ENCODE measurements around the gene MSI2.

Gene MSI2

DNA sequence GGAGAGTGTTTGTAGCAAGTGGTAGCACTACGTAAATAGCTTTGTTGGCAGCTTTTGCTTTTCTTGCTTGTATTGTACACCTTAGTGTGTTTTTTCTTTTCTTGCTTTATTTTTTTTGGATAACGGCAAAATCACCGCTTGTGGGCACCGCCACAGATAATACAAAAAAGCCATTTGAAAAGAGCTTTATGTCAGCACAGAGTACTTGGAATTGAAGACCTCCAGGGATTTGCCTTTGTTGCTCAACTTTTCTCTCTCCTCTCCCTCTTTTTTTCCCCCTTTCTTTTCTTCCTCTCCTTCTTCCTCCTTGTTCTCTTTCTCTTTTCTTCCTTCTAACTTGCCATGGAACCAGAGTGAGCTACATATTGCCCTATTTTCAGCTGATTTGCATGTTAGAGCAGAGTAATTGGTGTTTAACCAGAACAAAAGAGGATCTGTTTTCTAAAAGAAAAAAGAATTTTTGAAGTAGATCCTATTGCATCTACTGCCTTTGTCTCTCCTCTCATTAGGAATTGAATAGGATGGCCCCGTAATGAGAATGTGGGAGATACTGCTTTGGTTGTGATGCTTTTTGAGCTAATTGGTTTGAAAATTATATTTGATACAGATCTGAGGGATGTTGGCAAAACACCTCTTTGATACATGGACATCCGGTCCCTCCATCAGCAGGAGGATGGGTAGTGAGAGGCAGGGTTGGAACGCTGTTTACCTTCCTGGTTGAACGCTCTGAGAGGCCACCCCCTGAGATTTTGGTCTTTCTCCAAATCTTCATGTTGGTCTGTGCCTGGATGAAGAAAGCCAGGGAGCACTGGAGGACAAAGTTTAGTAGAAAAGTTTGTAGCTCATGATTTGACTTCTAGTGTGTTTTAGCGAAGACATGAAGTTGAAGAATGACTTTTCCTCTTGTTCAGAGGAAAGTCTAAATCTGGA, 85.6 kb downstream of the MSI2 start:
- DNase-seq (ENCODE audit: low read depth, low spot score), result no peak
- Histone ChIP-seq H3K27ac (ENCODE audit: low read length) (no peak overlapping the region), H3K4me1 (ENCODE audit: control insufficient read depth, insufficient read depth, low read length) (peaks cover 8% of the 10 kb centered on the region), H3K27me3 (ENCODE audit: control insufficient read depth, insufficient read depth, low read length) (no peaks in the 10 kb centered on the region), H3K4me3 (ENCODE audit: low read length) (no peak overlapping the region), H3K9me3 (ENCODE audit: control insufficient read depth, insufficient read depth, low read length) (no peaks in the 10 kb centered on the region), H3K36me3 (ENCODE audit: control insufficient read depth, insufficient read depth, low read length) (no peaks in the 10 kb centered on the region)
- WGBS (ENCODE audit: insufficient coverage, insufficient read length), result no CpG with 5 or more reads among the region's 9 CpGs

DNA sequence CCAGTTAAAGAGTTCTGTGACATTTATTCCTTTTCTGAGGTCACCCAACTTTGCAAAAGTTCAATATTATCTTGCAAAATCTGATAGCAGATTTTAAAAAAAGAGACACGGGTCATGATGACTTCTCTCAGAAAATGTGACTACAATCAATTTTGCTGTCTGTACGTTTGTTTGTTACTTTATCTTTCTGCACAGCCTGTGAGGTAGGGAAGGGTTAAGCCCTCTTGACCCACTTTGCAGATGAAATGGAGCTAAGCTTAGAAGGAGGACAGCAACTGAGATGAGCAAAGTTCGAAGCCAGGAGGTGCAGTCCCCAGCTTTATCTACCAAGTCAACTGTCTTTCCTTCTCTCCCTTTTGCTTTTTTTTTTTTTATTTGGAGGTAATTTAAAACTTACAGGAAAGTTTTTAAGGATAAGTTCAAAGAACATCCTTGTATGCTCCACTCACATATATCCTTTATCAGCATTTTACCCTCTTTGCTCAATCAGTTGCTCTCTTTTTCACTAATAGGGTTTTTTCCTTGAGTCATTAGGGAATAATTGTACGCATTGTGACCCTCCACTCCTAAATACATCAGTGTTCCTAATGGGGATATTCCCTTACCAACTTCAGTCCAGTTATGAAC, 86.8 kb downstream of the MSI2 start:
- DNase-seq (ENCODE audit: low read depth, low spot score), result no peak
- H3K36me3 ChIP-seq (ENCODE audit: control insufficient read depth, insufficient read depth, low read length), result no peaks in the 10 kb centered on the region
- H3K9me3 ChIP-seq (ENCODE audit: control insufficient read depth, insufficient read depth, low read length), result no peaks in the 10 kb centered on the region
- H3K4me3 ChIP-seq (ENCODE audit: low read length), result no peak overlapping the region
- H3K27me3 ChIP-seq (ENCODE audit: control insufficient read depth, insufficient read depth, low read length), result no peaks in the 10 kb centered on the region
- peaks cover 8% of the 10 kb centered on the region for H3K4me1 ChIP-seq (ENCODE audit: control insufficient read depth, insufficient read depth, low read length)
- WGBS (ENCODE audit: insufficient coverage, insufficient read length), result no CpG with 5 or more reads among the region's 4 CpGs
- H3K27ac ChIP-seq (ENCODE audit: low read length), result no peak overlapping the region

DNA sequence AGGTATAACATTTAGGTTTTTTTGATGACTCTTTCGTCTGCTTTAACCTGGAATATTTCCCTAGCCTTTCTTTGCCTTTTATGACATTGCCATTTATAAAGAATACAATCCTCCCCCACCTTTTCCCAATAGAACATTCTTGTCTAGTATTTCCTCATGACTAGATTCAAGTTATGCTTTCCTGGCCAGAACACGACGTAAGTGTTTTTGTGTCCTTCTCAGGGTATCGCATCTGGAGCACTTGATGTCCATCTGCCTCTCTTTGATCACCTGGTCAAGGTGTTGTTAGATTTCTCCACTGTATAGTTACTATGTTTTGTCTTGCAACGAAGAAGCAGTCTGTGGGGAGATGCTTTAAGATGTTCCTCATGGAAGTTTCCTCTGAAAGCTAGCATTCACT, 87.4 kb downstream of the MSI2 start:
- whole genome bisulfite sequencing (ENCODE audit: insufficient coverage, insufficient read length), result no CpG with 5 or more reads among the region's 5 CpGs
- Histone ChIP-seq H3K4me1 (ENCODE audit: control insufficient read depth, insufficient read depth, low read length) (peaks cover 7% of the 10 kb centered on the region), H3K27me3 (ENCODE audit: control insufficient read depth, insufficient read depth, low read length) (no peaks in the 10 kb centered on the region), H3K36me3 (ENCODE audit: control insufficient read depth, insufficient read depth, low read length) (no peaks in the 10 kb centered on the region), H3K27ac (ENCODE audit: low read length) (no peak overlapping the region), H3K4me3 (ENCODE audit: low read length) (no peak overlapping the region), H3K9me3 (ENCODE audit: control insufficient read depth, insufficient read depth, low read length) (no peaks in the 10 kb centered on the region)
- DNase-seq (ENCODE audit: low read depth, low spot score), result no peak

DNA sequence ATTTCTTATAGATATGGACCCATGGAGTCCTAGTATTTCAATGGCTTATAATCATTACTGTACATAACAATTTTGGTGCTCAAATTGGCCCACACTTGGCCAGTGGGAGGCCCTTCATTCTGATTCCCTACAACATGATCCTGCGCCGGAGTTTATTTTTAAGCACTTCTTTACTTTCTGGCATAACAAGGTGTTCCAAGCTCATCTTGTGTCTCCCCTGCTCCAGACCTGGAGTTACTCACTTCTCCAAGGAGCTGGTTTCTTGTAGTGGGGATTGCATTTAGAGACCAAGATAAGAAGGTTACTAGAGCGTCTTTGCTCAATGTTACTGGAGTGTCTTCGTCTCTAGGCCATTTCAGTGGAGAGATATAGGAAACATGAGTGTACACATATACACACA, 87.9 kb downstream of the MSI2 start:
- Histone ChIP-seq H3K36me3 (ENCODE audit: control insufficient read depth, insufficient read depth, low read length) (no peaks in the 10 kb centered on the region), H3K27ac (ENCODE audit: low read length) (no peak overlapping the region), H3K27me3 (ENCODE audit: control insufficient read depth, insufficient read depth, low read length) (no peaks in the 10 kb centered on the region), H3K4me3 (ENCODE audit: low read length) (no peak overlapping the region), H3K4me1 (ENCODE audit: control insufficient read depth, insufficient read depth, low read length) (peaks cover 7% of the 10 kb centered on the region), H3K9me3 (ENCODE audit: control insufficient read depth, insufficient read depth, low read length) (no peaks in the 10 kb centered on the region)
- no CpG with 5 or more reads among the region's 4 CpGs for WGBS (ENCODE audit: insufficient coverage, insufficient read length)
- no peak for DNase-seq (ENCODE audit: low read depth, low spot score)

DNA sequence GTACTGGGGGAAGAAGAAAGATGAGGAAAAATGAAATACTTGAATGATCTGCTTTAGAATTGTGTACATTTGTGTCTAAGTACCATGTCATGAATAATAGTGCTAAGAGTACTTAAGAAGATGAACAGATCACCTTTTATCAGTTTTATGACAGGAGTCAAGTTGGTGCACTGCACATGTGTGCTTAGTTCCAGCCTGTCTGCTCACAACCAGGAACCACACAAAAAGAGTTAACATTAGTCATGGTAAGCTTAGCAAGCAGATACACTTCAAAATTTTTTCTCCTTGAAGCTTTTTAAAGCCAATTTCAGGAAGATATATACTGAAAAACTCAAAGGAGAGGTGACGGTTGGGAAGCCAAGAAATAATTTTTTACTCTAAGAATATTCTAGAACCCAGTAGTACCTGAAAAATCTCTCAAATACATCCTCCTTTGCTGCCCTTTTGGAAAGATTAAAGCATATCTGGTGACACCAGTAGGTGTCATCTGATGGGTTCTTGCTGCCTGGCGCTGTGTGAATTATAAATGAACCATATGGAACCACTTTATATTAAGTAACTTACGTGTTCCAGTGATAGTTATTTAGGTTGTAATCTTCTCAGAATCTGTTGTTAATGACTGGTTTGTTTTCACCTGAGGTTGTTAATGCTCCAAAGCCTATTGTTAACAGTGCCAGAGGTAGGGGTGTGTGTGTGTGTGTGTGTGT, 93.4 kb downstream of the MSI2 start:
- no peak overlapping the region for H3K4me3 ChIP-seq (ENCODE audit: low read length)
- H3K9me3 ChIP-seq (ENCODE audit: control insufficient read depth, insufficient read depth, low read length), result no peaks in the 10 kb centered on the region
- no peaks in the 10 kb centered on the region for H3K4me1 ChIP-seq (ENCODE audit: control insufficient read depth, insufficient read depth, low read length)
- H3K27ac ChIP-seq (ENCODE audit: low read length), result no peak overlapping the region
- no peak for DNase-seq (ENCODE audit: low read depth, low spot score)
- no CpG with 5 or more reads among the region's 3 CpGs for WGBS (ENCODE audit: insufficient coverage, insufficient read length)
- H3K36me3 ChIP-seq (ENCODE audit: control insufficient read depth, insufficient read depth, low read length), result no peaks in the 10 kb centered on the region
- H3K27me3 ChIP-seq (ENCODE audit: control insufficient read depth, insufficient read depth, low read length), result no peaks in the 10 kb centered on the region

DNA sequence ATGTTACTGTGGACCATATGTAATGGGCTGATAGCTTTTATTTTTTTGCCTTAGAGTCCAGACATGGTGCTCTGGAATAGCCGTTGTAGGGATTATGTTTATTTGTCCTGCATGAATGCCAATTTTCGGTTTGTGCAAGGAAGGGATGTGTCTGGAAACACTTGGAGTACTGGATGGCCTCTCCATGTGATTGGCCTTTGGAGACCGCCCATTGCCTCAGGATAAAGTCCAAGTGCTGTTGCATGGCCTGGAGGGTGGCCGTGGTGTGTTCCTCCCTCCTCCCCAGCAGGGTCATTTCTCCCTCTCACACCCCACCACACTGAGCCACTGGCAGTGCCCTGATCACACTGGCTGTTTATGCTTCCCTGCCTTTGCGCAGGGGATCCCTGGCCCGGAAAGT, 93.9 kb downstream of the MSI2 start:
- DNase-seq (ENCODE audit: low read depth, low spot score), result no peak
- H3K36me3 ChIP-seq (ENCODE audit: control insufficient read depth, insufficient read depth, low read length), result no peaks in the 10 kb centered on the region
- H3K27ac ChIP-seq (ENCODE audit: low read length), result no peak overlapping the region
- WGBS (ENCODE audit: insufficient coverage, insufficient read length), result no CpG with 5 or more reads among the region's 6 CpGs
- H3K4me3 ChIP-seq (ENCODE audit: low read length), result no peak overlapping the region
- no peaks in the 10 kb centered on the region for H3K9me3 ChIP-seq (ENCODE audit: control insufficient read depth, insufficient read depth, low read length)
- no peaks in the 10 kb centered on the region for H3K4me1 ChIP-seq (ENCODE audit: control insufficient read depth, insufficient read depth, low read length)
- no peaks in the 10 kb centered on the region for H3K27me3 ChIP-seq (ENCODE audit: control insufficient read depth, insufficient read depth, low read length)

DNA sequence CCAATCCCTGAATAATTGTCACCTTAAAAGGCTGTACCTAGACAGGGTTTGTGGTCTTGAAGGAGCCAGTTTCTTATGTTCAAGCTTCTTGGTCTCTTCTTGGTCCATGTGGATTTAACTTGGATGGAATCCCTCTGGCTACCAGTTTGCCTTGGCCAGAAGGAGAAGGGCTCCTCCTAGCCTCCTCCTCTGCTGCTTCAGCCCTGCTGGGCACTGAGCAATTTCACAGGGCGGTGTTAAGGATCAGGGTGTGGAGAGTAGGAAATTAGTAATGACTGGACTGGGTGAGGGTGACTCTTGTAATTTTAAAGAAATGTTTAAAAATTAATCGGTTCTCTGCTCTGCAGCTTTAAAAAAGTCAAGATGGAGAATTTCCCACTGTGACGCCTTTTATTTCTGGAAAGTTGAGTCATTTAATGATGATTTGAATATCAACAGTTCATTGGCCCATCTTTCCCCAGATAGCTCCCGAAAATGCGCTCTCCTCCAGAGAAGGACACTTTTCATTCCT, 96.4 kb downstream of the MSI2 start:
- no peak overlapping the region for H3K27ac ChIP-seq (ENCODE audit: low read length)
- peaks cover 2% of the 10 kb centered on the region; the same call in 1 of the 2 replicates for H3K4me1 ChIP-seq (ENCODE audit: control insufficient read depth, insufficient read depth, low read length)
- no peaks in the 10 kb centered on the region for H3K36me3 ChIP-seq (ENCODE audit: control insufficient read depth, insufficient read depth, low read length)
- no peaks in the 10 kb centered on the region for H3K27me3 ChIP-seq (ENCODE audit: control insufficient read depth, insufficient read depth, low read length)
- DNase-seq (ENCODE audit: low read depth, low spot score), result no peak
- H3K9me3 ChIP-seq (ENCODE audit: control insufficient read depth, insufficient read depth, low read length), result no peaks in the 10 kb centered on the region
- no peak overlapping the region for H3K4me3 ChIP-seq (ENCODE audit: low read length)
- no CpG with 5 or more reads among the region's 5 CpGs for WGBS (ENCODE audit: insufficient coverage, insufficient read length)

DNA sequence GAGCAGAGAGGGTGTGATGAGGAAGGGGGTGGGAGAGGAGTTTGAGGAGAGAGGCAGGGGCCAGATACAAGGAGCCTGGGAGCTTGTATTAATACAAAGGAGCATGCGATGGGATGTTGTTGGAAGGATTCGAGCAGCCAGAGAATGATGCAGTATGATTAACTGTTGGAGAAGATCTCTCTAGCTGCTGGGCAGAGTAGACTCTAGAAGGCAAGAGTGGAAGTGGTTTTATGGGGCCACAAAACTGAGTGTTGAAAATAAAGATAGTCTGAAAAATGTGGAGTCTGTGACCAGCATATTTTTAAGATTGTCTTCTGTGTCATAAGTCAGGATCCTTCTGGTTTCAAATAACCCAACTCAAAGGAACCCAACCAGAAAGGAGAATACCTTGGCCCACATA, 98.3 kb downstream of the MSI2 start:
- no CpG with 5 or more reads among the region's 2 CpGs for WGBS (ENCODE audit: insufficient coverage, insufficient read length)
- H3K4me1 ChIP-seq (ENCODE audit: control insufficient read depth, insufficient read depth, low read length), result peaks cover 2% of the 10 kb centered on the region; the same call in 1 of the 2 replicates
- H3K9me3 ChIP-seq (ENCODE audit: control insufficient read depth, insufficient read depth, low read length), result no peaks in the 10 kb centered on the region
- H3K27ac ChIP-seq (ENCODE audit: low read length), result no peak overlapping the region
- no peak for DNase-seq (ENCODE audit: low read depth, low spot score)
- H3K4me3 ChIP-seq (ENCODE audit: low read length), result no peak overlapping the region
- no peaks in the 10 kb centered on the region for H3K27me3 ChIP-seq (ENCODE audit: control insufficient read depth, insufficient read depth, low read length)
- H3K36me3 ChIP-seq (ENCODE audit: control insufficient read depth, insufficient read depth, low read length), result no peaks in the 10 kb centered on the region

DNA sequence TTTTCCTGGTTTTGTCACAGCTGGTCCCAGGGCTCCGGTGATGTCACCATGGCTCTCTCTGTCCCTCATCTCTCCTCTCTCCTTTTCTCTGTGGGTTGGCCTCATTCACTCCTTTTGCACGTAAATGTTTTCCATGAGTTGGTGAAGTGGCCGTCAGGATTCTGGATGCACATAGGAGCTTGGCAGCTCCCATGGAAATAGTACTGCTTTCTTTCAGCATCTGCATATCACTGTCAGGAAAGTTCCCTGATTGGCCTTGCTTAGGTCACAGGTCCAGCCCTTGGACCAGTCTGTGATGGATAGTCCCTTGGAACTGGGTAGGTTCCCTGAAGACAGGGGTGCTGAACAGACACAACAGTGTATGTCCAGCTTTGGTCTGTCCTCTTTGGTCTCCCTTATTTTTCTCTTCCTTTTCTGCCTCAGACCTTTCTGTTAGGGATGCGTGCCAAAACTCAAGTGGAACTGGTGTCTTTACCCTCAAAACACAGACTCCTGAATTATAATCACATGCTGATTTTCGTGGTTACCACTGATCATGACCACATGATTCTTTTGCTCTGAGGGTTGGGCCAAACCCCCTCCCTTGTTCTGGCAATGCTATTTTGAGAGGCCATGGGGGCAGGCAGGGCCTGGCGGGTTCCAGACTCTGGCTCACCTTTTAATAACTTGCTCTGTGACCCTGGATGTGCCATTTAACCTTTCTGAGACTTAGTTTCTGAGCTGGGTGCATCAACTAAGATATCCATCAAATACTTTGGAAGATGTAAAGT, 99.0 kb downstream of the MSI2 start:
- no peak for DNase-seq (ENCODE audit: low read depth, low spot score)
- no CpG with 5 or more reads among the region's 6 CpGs for WGBS (ENCODE audit: insufficient coverage, insufficient read length)
- H3K4me1 ChIP-seq (ENCODE audit: control insufficient read depth, insufficient read depth, low read length), result peaks cover 2% of the 10 kb centered on the region; the same call in 1 of the 2 replicates
- no peaks in the 10 kb centered on the region for H3K27me3 ChIP-seq (ENCODE audit: control insufficient read depth, insufficient read depth, low read length)
- H3K27ac ChIP-seq (ENCODE audit: low read length), result no peak overlapping the region
- no peak overlapping the region for H3K4me3 ChIP-seq (ENCODE audit: low read length)
- H3K9me3 ChIP-seq (ENCODE audit: control insufficient read depth, insufficient read depth, low read length), result no peaks in the 10 kb centered on the region
- no peaks in the 10 kb centered on the region for H3K36me3 ChIP-seq (ENCODE audit: control insufficient read depth, insufficient read depth, low read length)
